ENCODE results near the gene GAS7.
"Not testable (repeated sequence)": the region's sequence is repeated elsewhere in the genome, so short reads cannot be mapped to it uniquely, and the experiment has no call there.

Gene GAS7

DNA sequence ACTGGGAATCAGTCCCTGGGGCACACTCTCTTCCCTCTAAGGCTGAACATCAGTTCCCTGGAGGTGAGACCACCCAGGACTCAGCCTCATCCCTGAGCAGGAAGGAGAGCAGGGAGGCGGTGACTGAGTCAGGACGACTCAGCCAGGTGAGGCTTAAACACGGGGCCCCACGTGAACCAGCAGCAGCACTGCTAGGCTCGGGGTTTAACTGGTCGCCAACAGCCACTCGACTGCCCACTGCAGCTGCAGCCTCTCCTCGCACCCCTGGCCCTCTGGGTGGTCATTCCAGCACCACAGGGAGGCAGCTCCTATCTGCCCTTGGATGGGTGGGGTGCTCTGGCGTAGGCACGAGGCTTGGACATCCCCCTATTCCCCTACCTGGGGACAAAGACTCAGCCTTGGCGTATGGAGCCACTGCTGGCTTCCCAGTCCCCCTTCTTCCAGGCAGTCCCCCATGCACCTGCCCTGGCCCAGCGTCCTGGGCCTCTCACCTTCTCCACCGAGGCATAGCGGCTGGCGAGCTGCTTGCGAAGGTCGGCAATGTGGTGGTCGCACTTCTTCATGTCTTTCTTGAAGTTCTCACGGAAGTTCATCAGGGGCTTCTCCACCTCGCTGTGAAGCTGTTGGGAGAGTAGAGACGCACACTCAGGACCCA is 272.1 kb downstream of the GAS7 start:
- H3K4me3 ChIP-seq (ENCODE audit: low read depth, low read length): no peak overlapping the region
- no peak for TF ChIP-seq CTCF (IDR thresholded peaks at IDR 0.05; ENCODE audit: low read depth, low read length)

DNA sequence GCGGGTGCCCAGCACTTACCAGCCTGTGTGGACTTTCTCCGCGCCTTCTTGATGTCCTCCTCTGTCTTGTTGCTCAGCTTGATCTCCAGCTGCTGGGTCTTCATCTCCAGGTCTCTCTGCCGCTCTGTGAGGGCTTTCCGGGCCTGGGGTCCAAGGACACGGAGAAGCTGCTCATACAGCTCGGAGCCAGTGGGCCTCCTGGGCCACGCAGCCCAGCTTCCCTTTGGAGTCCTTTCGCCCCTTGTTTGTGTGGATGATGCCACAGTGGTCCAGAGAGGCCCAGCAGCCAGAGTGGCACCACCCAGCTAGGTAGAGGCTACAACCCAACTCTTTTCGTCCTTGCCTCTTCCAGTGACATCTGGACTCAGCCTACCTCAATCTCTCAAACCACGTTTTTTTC is 272.9 kb downstream of the GAS7 start:
- H3K4me3 ChIP-seq (ENCODE audit: low read depth, low read length): no peak overlapping the region
- TF ChIP-seq CTCF (IDR thresholded peaks at IDR 0.05; ENCODE audit: low read depth, low read length): no peak

GRCh38 chr17:9924735-9925191 is 273.6 kb downstream of the GAS7 start:
- no peak overlapping the region for H3K4me3 ChIP-seq (ENCODE audit: low read depth, low read length)
- peak; percentile 65 for TF ChIP-seq CTCF (IDR thresholded peaks at IDR 0.05; ENCODE audit: low read depth, low read length)

DNA sequence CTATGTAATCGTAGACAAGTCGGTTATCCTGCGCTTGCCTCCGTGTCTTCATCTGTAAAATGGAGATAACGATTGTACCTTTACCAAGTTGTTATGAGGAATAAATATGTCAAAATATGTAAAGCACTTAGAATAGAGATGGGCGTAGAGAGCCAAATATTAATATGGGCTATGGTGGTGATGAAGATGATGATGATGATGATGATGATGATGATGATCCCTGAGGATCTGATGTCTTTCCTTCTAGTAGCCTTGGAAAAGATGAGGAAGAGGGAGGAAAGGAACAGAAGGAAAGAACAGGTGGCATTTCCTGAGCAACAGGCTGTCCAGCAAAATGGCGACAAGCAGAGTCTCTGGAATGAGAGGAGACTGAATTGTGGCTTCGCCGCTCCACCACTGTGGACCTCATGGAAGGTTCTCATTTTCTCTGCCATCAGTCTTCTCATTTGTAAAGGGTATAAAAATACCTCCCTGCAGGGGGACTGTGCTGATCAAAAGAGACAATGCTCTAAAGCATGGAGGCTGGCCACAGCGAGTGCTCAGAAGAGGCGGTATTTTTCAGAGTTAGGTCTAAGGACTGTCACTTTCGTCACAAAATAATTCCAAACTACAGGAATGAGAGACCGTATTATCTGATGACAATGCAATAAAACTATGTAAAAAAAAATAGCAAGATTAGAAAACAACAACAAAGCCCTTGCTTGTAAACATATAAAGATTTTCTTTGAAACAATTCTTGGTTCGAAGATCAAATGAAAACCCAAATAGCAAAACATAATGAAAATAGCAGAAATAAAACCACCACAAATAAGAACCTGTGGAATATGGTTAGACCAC is 276.2 kb downstream of the GAS7 start:
- TF ChIP-seq CTCF (IDR thresholded peaks at IDR 0.05; ENCODE audit: low read depth, low read length): no peak
- H3K4me3 ChIP-seq (ENCODE audit: low read depth, low read length): no peak overlapping the region

GRCh38 chr17:9921216-9921615 is 277.2 kb downstream of the GAS7 start:
- not testable (repeated sequence) for H3K4me3 ChIP-seq (ENCODE audit: low read depth, low read length)

- H3K4me3 ChIP-seq (ENCODE audit: low read depth, low read length): no peak overlapping the region
- TF ChIP-seq CTCF (IDR thresholded peaks at IDR 0.05; ENCODE audit: low read depth, low read length): no peak
Measured at GRCh38 chr17:9918804-9919352, 279.5 kb downstream of the GAS7 start.

DNA sequence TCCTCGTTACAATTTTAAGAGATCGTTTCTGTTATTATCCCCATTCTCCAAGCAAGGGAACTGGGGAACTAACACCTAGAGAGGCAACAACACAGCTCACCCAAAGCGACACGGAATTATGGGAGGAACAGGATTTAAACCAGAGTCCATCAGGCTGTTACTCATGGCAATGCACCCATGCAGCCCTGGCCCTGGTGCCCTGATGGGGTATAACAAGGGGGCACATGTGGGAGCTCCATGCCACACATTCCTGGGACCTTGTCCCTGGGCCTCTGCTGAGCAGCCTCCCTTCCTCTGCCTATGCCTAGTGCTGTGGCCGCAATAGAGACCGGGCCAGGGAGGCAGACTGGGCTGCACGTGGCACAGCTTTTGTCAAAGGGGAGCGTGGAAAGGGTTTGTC is 280.1 kb downstream of the GAS7 start:
- no peak for TF ChIP-seq CTCF (IDR thresholded peaks at IDR 0.05; ENCODE audit: low read depth, low read length)
- H3K4me3 ChIP-seq (ENCODE audit: low read depth, low read length): no peak overlapping the region
